ENCODE data around the gene SLC22A12.

The SLC22A12 gene

GRCh38 chr11:64563966-64564365 is 27.1 kb upstream of the SLC22A12 start:
- DNase-seq (ENCODE audit: low spot score), result no peak

DNA sequence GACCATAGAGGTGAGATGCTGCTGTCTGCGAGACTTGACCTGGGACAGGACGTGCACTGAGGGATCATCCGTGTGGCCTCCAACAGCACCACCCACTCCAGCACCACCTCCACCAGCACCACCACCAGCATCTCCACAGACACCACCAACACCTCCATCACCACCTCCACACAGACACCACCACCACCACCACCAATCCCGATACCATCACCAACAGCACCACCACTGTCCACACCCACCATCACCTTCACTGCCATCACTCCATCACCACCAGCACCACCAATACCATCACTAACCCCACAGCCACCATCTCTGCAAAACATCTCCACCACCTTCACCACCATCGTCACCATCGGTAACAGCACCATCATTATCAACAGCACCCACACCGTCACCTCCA is 26.6 kb upstream of the SLC22A12 start:
- no peak for DNase-seq (ENCODE audit: low spot score)

GRCh38 chr11:64564947-64565889 is 25.8 kb upstream of the SLC22A12 start:
- DNase-seq (ENCODE audit: low spot score), result no peak

DNA sequence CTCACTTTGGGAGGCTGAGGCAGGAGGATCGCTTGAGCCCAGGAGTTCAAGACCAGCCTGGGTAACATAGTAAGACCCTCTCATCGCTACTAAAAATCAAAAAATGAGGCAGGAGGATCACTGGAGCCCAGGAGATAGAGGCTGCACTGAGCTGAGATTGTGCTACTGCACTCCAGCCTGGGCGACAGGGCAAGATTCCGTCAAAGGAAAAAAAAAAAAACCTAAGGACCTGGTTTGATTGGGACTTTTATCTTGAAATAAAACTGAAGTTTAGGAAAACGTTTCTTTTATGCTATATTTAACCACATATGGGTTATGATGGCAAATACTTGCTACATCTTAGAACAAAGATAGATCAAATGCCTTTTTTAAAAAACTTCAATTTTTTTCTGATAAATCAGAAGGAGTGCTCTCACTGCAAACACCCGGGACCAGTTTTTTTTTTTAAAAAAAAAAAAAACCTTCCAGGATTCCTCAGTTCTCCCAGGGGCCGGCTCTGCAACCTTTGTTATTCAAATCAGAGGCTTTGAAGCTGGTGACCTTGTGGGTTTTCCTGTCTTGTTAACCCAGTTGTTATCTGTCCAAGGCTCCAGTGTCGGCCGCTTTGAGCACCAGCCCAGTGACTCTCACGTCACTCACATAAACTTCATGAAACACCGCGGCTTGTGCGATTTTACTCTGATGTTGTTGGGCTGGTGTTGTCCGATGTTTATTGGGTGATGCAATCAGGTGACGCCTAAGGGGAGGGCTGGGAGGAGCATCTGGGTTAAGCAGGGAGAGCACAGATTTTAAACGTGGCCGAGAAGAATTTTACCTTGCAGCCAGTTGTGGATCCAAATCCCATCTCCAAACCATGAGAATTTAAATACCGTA is 24.7 kb upstream of the SLC22A12 start:
- peak; percentile 52 for DNase-seq (ENCODE audit: low spot score)

GRCh38 chr11:64566915-64567891 is 23.8 kb upstream of the SLC22A12 start:
- DNase-seq (ENCODE audit: low spot score), result no peak

GRCh38 chr11:64568041-64568571 is 22.9 kb upstream of the SLC22A12 start:
- DNase-seq (ENCODE audit: low spot score), result no peak

GRCh38 chr11:64568584-64569140 is 22.4 kb upstream of the SLC22A12 start:
- no peak for DNase-seq (ENCODE audit: low spot score)

DNA sequence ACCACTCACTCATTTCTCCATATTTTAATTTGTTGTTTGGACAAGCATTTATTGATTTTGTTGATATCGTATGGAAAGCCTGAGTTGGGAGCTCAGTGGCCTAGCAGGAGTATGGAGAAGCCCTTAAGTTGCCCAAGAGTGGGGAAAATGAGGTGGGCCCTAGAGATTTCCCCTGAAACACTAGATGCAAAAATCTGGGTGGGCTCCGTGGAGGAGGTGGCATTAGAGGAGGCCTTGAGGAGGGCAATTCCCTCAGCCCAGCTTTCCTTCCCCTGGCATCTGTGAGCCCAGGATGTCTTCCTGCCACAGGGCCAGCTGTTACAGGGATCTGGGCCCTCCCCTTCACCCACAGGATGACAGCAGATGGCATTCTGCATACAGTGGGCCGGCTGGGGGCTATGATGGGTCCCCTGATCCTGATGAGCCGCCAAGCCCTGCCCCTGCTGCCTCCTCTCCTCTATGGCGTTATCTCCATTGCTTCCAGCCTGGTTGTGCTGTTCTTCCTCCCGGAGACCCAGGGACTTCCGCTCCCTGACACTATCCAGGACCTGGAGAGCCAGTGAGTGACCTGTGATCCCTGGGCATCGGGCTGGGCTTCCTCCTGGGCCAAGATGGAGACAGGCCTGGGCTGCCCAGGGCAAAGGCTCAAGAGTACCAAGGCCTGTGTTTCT is 21.6 kb upstream of the SLC22A12 start:
- no peak for DNase-seq (ENCODE audit: low spot score)

DNA sequence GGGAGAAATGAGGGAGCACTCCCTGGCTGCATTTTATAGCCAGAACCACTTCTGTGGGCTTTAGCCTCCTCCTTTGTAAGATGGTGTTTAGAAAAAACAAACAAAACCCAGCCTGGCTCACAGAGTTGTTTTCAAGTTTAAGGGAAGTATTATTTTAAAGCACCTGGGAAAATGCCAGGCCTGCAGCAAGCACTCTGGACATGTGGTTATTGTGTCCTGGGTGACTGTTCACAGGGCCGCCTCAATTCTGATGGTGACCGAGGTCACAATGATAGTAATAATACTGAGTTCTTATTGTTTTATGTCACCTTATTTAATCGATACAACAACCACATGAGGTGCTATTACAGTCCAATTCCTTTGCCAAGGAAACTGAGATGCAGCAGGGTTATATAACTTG is 20.7 kb upstream of the SLC22A12 start:
- no peak for DNase-seq (ENCODE audit: low spot score)

DNA sequence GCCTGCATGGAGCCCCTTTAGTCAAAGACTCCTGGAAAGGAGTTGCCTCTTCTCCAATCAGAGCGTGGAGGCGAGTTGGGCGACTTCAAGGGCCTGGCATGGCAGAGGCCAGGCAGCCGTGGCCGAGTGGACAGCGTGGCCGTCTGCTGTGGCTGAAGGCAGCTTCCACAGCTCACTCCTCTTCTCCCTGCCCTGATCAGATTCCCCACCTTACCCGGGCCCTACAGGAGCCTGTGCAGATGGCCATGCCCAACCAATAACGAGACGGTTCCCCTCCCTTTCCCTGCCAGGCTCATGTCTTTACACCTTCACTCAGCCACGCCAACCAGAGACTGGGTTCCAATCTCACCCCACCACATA is 20.0 kb upstream of the SLC22A12 start:
- no peak for DNase-seq (ENCODE audit: low spot score)

DNA sequence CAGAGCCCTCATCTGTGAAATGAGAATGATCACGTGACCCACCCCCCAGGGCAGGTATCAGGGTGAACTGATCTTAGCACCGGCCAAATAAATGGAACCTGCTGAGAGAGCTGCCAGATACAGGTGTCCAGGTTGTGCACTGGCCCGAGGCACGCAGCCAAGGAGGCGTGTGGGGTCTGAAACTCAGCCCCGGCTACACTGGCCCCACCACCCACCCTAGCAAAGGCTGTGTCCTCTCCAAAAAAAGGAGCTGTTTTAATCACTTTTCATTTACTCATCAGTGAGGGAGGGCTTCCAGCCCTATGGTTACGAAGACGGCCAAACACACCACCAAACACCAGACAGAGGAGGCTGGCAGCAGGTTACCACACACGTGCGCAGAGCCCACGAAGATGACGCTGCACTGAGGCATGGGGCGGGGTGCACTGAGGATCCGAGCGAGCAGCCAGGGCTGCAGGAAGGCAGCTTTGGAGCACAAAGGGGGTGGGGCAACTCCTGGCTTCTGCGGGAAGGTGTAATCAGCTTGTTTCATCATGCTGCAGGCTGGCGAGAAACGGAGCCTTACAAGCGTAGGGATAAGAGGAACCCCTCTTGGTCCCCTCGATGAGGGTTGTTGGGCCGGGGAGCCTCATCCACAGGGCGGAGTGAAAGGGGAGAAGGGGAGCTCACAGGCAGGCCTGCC is 19.5 kb upstream of the SLC22A12 start:
- DNase-seq (ENCODE audit: low spot score), result no peak

DNA sequence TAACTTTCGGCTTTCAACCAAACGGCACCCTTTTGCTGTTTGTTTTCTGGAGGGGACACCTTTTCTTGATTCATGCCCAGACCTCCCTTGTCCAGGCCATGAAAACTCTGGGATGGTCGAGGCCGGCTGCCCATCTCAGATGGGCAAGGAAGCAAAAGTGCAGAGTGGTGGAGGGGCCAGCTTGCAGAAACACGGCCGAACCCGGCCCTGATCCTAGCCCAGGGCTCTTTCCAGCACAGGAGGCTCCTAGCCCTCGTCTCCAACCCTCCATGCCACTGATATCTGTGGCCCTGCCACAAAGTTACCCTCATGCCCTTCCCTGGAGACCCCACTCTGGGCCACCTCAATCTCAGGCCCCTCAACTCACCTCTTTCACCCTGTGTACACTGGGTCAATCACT is 18.9 kb upstream of the SLC22A12 start:
- no peak for DNase-seq (ENCODE audit: low spot score)

DNA sequence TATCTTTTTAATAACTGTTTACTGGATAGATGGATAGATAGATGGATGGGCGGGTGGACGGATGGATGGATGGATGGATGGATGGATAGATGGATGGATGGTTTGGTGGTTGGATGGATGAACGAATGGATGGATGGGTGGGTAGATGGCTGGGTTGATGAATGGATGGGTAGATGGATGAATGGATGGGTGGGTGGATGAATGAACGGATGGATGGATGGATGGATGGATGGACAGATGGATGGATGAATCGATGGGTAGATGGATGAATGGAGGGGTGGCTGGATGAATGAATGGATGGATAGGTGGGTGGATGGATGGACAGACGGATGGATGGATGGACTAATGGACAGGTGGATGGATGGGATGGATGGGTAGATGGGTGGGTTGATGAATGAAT is 13.8 kb upstream of the SLC22A12 start:
- no peak for DNase-seq (ENCODE audit: low spot score)

DNA sequence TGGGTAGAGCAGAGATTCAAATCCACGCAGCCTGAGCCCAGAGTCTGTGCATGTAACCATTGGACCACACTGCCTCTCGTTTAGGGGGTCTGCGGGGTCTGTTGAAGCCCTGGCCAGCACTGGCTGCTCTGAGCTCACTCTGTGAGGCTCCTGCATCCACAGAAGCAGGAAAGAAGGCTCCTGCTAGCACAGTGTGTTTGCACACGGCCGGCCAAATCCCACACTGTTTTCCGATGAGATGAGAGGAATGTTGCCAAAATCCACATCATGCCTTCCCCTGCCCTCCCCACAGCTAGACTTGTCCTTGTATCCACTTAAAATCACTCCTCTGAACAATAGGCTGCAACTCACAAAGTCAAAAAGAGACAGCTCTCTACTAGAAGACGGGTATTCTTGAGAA is 10.6 kb upstream of the SLC22A12 start:
- no peak for DNase-seq (ENCODE audit: low spot score)

- DNase-seq (ENCODE audit: low spot score), result no peak
These were observed 9.9 kb upstream of the SLC22A12 start for GRCh38 chr11:64581057-64581523.

DNA sequence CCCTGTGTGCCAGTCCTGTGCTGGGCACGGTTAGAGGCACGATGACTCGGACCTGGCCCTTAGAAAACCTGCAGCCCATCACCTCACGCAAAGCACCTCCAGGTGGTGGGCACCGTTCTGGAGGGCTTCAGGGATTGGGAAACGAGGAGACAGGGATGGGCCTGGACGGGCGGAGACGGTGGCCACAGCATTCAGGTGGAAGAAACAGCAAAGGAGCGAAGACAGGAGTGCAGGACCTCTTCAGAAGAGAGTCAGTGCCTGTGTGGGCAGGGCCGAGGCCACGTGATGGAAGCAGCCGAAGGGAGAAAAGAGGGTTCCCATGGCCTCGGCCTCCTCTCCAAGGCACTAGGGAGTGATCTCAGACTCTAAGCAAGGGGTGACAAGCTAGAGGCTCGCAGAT is 8.1 kb upstream of the SLC22A12 start:
- no peak for DNase-seq (ENCODE audit: low spot score)

GRCh38 chr11:64583296-64584262 is 7.4 kb upstream of the SLC22A12 start:
- DNase-seq (ENCODE audit: low spot score), result no peak

- DNase-seq (ENCODE audit: low spot score), result no peak
These were observed 5.9 kb upstream of the SLC22A12 start for GRCh38 chr11:64585150-64585549.

GRCh38 chr11:64586366-64586765 is 4.7 kb upstream of the SLC22A12 start:
- DNase-seq (ENCODE audit: low spot score), result no peak

All from RKO (cell line).